NB4 (cell line): ENCODE data around the gene MYO1D.

ENCODE experiments used
- DNase-seq: peaks from one replicate; pipeline ENCODE4 v3.0.0; 2010; ENCODE audit warnings: low read depth
- H3K4me3 ChIP-seq: one replicate; pipeline ENCODE4 v1.5.1; 2011; ENCODE audit warnings: mild to moderate bottlenecking, low read depth, low read length, moderate library complexity
- MAX ChIP-seq: IDR thresholded peaks from 2 replicates; pipeline ENCODE4 v1.6.1; 2011; ENCODE audit warnings: low read depth, low read length
- MYC ChIP-seq: IDR thresholded peaks from 2 replicates; pipeline ENCODE4 v1.6.1; 2011; ENCODE audit warnings: low read depth, low read length
- POLR2A ChIP-seq: IDR thresholded peaks from 2 replicates; pipeline ENCODE4 v1.6.1; 2011; ENCODE audit warnings: mild to moderate bottlenecking; ENCODE audit not compliant: insufficient read length; ENCODE audit errors: extremely low read depth
- TF ChIP-seq, protein P1 (sequence below): IDR thresholded peaks from one replicate; pipeline ENCODE4 v1.5.1; 2012; ENCODE audit warnings: low read depth, low read length

The MYO1D gene

GRCh38 chr17:32869345-32870026, 7.4 kb downstream of the MYO1D start:
- no peak for TF ChIP-seq MYC
- TF ChIP-seq, protein P1, sequence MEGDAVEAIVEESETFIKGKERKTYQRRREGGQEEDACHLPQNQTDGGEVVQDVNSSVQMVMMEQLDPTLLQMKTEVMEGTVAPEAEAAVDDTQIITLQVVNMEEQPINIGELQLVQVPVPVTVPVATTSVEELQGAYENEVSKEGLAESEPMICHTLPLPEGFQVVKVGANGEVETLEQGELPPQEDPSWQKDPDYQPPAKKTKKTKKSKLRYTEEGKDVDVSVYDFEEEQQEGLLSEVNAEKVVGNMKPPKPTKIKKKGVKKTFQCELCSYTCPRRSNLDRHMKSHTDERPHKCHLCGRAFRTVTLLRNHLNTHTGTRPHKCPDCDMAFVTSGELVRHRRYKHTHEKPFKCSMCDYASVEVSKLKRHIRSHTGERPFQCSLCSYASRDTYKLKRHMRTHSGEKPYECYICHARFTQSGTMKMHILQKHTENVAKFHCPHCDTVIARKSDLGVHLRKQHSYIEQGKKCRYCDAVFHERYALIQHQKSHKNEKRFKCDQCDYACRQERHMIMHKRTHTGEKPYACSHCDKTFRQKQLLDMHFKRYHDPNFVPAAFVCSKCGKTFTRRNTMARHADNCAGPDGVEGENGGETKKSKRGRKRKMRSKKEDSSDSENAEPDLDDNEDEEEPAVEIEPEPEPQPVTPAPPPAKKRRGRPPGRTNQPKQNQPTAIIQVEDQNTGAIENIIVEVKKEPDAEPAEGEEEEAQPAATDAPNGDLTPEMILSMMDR = no peak
- no peak for TF ChIP-seq MAX
- TF ChIP-seq POLR2A = no peak
- no peak for DNase-seq
- H3K4me3 ChIP-seq = no peak overlapping the region

GRCh38 chr17:32865141-32865540, 11.8 kb downstream of the MYO1D start:
- DNase-seq = no peak

GRCh38 chr17:32863559-32863958, 13.4 kb downstream of the MYO1D start:
- no peak overlapping the region for H3K4me3 ChIP-seq
- DNase-seq = no peak
- no peak for TF ChIP-seq MAX
- no peak for TF ChIP-seq MYC
- TF ChIP-seq POLR2A = no peak
- TF ChIP-seq, protein P1 = no peak

More at GRCh38 chr17:32865141-32865540, 11.8 kb downstream of the MYO1D start:
- TF ChIP-seq POLR2A (no peak), MAX (no peak), MYC (no peak)
- TF ChIP-seq, protein P1 = no peak
- H3K4me3 ChIP-seq = no peak overlapping the region

DNA sequence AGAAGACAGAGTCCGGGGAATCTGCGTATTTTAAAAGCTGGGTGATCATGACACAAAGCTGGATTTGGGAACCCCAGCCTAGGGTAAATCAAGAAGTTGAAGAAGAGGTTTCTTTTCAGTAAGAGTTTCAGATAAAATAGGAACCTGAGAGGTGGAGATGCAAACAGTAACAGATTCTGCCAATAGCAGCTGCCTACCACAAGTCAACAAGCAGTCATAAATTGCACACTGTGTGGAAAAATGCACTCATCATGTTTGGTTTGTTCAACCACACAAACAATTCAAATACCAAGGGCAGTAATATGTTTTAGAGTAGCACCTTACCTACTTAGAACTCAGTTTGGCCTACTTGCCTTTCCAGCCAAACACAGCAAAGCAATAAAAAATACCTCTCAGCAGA, 14.0 kb downstream of the MYO1D start:
- no peak for TF ChIP-seq POLR2A
- TF ChIP-seq MAX = no peak
- TF ChIP-seq MYC = no peak
- TF ChIP-seq, protein P1 = no peak
- no peak overlapping the region for H3K4me3 ChIP-seq
- DNase-seq = no peak

GRCh38 chr17:32861981-32862380, 14.9 kb downstream of the MYO1D start:
- no peak for DNase-seq
- no peak for TF ChIP-seq POLR2A
- TF ChIP-seq MYC = no peak
- TF ChIP-seq MAX = no peak
- TF ChIP-seq, protein P1 = no peak
- no peak overlapping the region for H3K4me3 ChIP-seq
